DND-41 (cell line): ENCODE measurements around the gene TUFM.
A peak's percentile ranks its signal among the peaks of the same experiment; 100 is the strongest.
"Not testable (repeated sequence)": the region's sequence is repeated elsewhere in the genome, so short reads cannot be mapped to it uniquely, and the experiment has no call there.

Experiments
- ATAC-seq: fragments of 200-7000 bp; cut with Tn5 transposase; 3 replicates; pipeline ENCODE4 v1.9.1; 2021; ENCODE audit warnings: low read depth; ENCODE audit not compliant: insufficient read depth
- DNase-seq: peaks from one replicate; pipeline ENCODE4 v3.0.0-alpha.2; 2020
- H2AFZ ChIP-seq: 2 replicates; pipeline ENCODE4 v1.6.0; 2012; ENCODE audit warnings: low read depth, low read length
- H3K27ac ChIP-seq: 2 replicates; pipeline ENCODE4 v1.5.1; 2012; ENCODE audit warnings: low read length, inconsistent platforms
- H3K27me3 ChIP-seq: fragments of 200-600 bp; sonication (generic); 2 replicates; pipeline ENCODE4 v1.6.0; 2012; ENCODE audit warnings: low read length, mild to moderate bottlenecking, inconsistent platforms; ENCODE audit not compliant: insufficient read depth, poor library complexity
- H3K36me3 ChIP-seq: 2 replicates; pipeline ENCODE4 v1.5.1; 2012; ENCODE audit warnings: low read length, inconsistent platforms; ENCODE audit not compliant: insufficient read depth
- H3K4me1 ChIP-seq: 2 replicates; pipeline ENCODE4 v1.5.1; 2012; ENCODE audit warnings: mild to moderate bottlenecking, low read length; ENCODE audit not compliant: insufficient read depth
- H3K4me2 ChIP-seq: 2 replicates; pipeline ENCODE4 v1.6.0; 2012; ENCODE audit warnings: mild to moderate bottlenecking, moderate library complexity, low read length, inconsistent platforms; ENCODE audit not compliant: insufficient read depth
- H3K4me3 ChIP-seq, 2 experiments: fragments of 200-600 bp in 1 of 2; shearing (Covaris generic) in 1 of 2; 2 replicates each; pipeline ENCODE4 v1.5.1; 2012 to 2016; ENCODE audit warnings: inconsistent platforms in 2 of 2, low read length in 2 of 2, mild to moderate bottlenecking in 2 of 2, low read depth in 1 of 2, moderate library complexity in 1 of 2
- H3K79me2 ChIP-seq: 2 replicates; pipeline ENCODE4 v1.6.0; 2012; ENCODE audit warnings: low read length, inconsistent platforms; ENCODE audit not compliant: insufficient read depth
- H3K9ac ChIP-seq: 2 replicates; pipeline ENCODE4 v1.6.0; 2012; ENCODE audit warnings: low read depth, mild to moderate bottlenecking, inconsistent platforms, low read length, moderate library complexity
- H3K9me3 ChIP-seq: 2 replicates; pipeline ENCODE4 v1.5.1; 2012; ENCODE audit warnings: low read length, moderate library complexity, mild to moderate bottlenecking, inconsistent platforms; ENCODE audit not compliant: insufficient read depth, severe bottlenecking
- H4K20me1 ChIP-seq: 2 replicates; pipeline ENCODE4 v1.6.0; 2012; ENCODE audit warnings: low read length; ENCODE audit not compliant: insufficient read depth
- CTCF ChIP-seq: IDR thresholded peaks from 2 replicates; pipeline ENCODE4 v1.5.1; 2012; ENCODE audit warnings: borderline replicate concordance, low read length, moderate library complexity, mild to moderate bottlenecking; ENCODE audit not compliant: poor library complexity, severe bottlenecking; ENCODE audit errors: extremely low read depth

Gene TUFM

DNA sequence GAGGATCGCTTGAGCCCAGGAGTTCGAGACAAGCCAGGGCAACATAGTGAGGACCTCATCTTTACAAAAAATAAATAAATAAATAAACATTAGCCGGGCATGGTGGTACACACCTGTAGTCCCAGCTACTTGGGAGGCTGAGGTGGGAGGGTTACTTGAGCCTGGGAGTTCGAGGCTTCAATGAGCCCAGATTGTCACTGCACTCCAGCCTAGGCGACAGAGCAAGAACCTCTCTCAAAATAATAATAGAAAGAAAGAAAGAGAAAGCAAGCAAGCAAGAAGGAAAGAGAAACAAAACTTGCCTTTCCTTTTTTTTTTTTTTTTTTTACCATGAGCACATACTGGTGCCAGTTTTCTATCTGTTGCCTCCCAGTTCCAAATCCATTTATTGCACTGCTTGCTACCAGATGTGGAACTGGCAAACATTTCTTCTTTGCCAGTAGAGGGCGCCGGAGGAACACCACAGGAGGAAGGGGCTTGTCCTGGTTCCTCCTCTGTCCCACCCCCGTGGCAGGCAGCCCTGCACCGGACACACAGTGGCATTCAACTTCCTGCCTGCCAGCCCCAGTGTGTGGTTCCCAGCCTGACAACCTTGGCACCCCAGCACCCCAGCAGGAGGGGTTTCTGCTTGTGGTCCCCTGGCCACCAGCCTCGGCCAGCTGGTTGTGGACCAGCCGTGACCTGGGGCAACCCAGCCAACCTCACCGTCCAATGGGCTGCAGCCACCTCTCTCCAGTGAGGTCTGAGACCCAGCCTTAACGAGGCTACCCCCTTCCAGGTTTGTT lies 43.7 kb downstream of the TUFM start:
- H2AFZ ChIP-seq, H3K27me3 ChIP-seq, H3K4me3 ChIP-seq, H3K79me2 ChIP-seq, H4K20me1 ChIP-seq, H3K36me3 ChIP-seq, H3K9ac ChIP-seq, H3K27ac ChIP-seq, H3K4me1 ChIP-seq, H3K9me3 ChIP-seq: not testable (repeated sequence)
- peak; percentile 99 for ATAC-seq
- peak; percentile 83 for DNase-seq
- 0 out of 2 replicates have a peak overlapping the region, but pooled peaks have one; percentile 42 for H3K4me2 ChIP-seq
- TF ChIP-seq CTCF = peak; percentile 63
